ENCODE data around the gene MLX.

- TF ChIP-seq CTCF (IDR thresholded peaks at IDR 0.05; ENCODE audit: low read depth, low read length, poor library complexity, severe bottlenecking) (no peak), EZH2phosphoT487 (IDR thresholded peaks at IDR 0.05; ENCODE audit: borderline replicate concordance, low read length) (no peak)
Measured at GRCh38 chr17:42537156-42537805, 29.6 kb upstream of the MLX start.

Data from DOHH2 (cell line).